Epithelial cell of esophagus (primary cell): ENCODE results near the gene ABO.
"Not testable (repeated sequence)": the region's sequence is repeated elsewhere in the genome, so short reads cannot be mapped to it uniquely, and the experiment has no call there.

Experiments used
- DNase-seq: peaks from one replicate; pipeline ENCODE4 v3.0.0; 2010; ENCODE audit warnings: low read depth
- H3K4me3 ChIP-seq: 2 replicates; pipeline ENCODE4 v1.5.1; 2011; ENCODE audit warnings: mild to moderate bottlenecking, low read length, control low read depth
- CTCF ChIP-seq: IDR thresholded peaks from 2 replicates; pipeline ENCODE4 v1.5.1; 2011; ENCODE audit warnings: low read depth, mild to moderate bottlenecking, low read length, control low read depth, inconsistent platforms; ENCODE audit not compliant: insufficient read depth; ENCODE audit errors: missing control alignments

The ABO gene

GRCh38 chr9:133226219-133227171 lies 48.5 kb downstream of the ABO start:
- DNase-seq, result no peak
- no peak for TF ChIP-seq CTCF
- no peak overlapping the region for H3K4me3 ChIP-seq

- no peak for DNase-seq
- H3K4me3 ChIP-seq, result no peak overlapping the region
- no peak for TF ChIP-seq CTCF
Measured at GRCh38 chr9:133225171-133226011, 49.6 kb downstream of the ABO start.

GRCh38 chr9:133224762-133225161 lies 50.2 kb downstream of the ABO start:
- TF ChIP-seq CTCF, result no peak
- no peak for DNase-seq
- no peak overlapping the region for H3K4me3 ChIP-seq

GRCh38 chr9:133223159-133223756 lies 51.7 kb downstream of the ABO start:
- H3K4me3 ChIP-seq, DNase-seq: not testable (repeated sequence)

- not testable (repeated sequence) for H3K4me3 ChIP-seq, DNase-seq
Measured at GRCh38 chr9:133221994-133222393, 53.0 kb downstream of the ABO start.

GRCh38 chr9:133221177-133221809 lies 53.7 kb downstream of the ABO start:
- no peak for DNase-seq
- H3K4me3 ChIP-seq, result no peak overlapping the region
- no peak for TF ChIP-seq CTCF

- not testable (repeated sequence) for H3K4me3 ChIP-seq, DNase-seq
Measured at GRCh38 chr9:133218049-133218975, 56.7 kb downstream of the ABO start.

GRCh38 chr9:133217333-133217988 lies 57.5 kb downstream of the ABO start:
- H3K4me3 ChIP-seq, DNase-seq: not testable (repeated sequence)

- peak; percentile 38 for DNase-seq
- H3K4me3 ChIP-seq, result not testable (repeated sequence)
Measured at GRCh38 chr9:133214276-133214675, 60.7 kb downstream of the ABO start.
